NB4 (cell line): Measurements from ENCODE around the gene NNAT.

Experiments used
- POLR2A ChIP-seq: IDR thresholded peaks from 2 replicates; pipeline ENCODE4 v1.6.1; 2011; ENCODE audit warnings: mild to moderate bottlenecking; ENCODE audit not compliant: insufficient read length; ENCODE audit errors: extremely low read depth
- TF ChIP-seq, protein P1 (sequence below): IDR thresholded peaks from one replicate; pipeline ENCODE4 v1.5.1; 2012; ENCODE audit warnings: low read depth, low read length
- TF ChIP-seq, protein P2 (sequence below): IDR thresholded peaks from 2 replicates; pipeline ENCODE4 v1.6.1; 2011; ENCODE audit warnings: low read depth, low read length

- no peak for TF ChIP-seq POLR2A
- TF ChIP-seq, protein P1, sequence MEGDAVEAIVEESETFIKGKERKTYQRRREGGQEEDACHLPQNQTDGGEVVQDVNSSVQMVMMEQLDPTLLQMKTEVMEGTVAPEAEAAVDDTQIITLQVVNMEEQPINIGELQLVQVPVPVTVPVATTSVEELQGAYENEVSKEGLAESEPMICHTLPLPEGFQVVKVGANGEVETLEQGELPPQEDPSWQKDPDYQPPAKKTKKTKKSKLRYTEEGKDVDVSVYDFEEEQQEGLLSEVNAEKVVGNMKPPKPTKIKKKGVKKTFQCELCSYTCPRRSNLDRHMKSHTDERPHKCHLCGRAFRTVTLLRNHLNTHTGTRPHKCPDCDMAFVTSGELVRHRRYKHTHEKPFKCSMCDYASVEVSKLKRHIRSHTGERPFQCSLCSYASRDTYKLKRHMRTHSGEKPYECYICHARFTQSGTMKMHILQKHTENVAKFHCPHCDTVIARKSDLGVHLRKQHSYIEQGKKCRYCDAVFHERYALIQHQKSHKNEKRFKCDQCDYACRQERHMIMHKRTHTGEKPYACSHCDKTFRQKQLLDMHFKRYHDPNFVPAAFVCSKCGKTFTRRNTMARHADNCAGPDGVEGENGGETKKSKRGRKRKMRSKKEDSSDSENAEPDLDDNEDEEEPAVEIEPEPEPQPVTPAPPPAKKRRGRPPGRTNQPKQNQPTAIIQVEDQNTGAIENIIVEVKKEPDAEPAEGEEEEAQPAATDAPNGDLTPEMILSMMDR = no peak
- TF ChIP-seq, protein P2, sequence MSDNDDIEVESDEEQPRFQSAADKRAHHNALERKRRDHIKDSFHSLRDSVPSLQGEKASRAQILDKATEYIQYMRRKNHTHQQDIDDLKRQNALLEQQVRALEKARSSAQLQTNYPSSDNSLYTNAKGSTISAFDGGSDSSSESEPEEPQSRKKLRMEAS = no peak
Measured at GRCh38 chr20:37545516-37545915, 24.5 kb downstream of the NNAT start.
